Measurements from ENCODE around the gene MFF. TPM values are rescaled to one million over a fixed set of nuclear protein-coding genes. Genes with fewer than 3 reads are reported as not detected.
"Not testable (repeated sequence)": the region's sequence is repeated elsewhere in the genome, so short reads cannot be mapped to it uniquely, and the experiment has no call there.

Gene MFF
- total RNA-seq, 2 donors from 2014 or later: 74.8 to 93.0 TPM

GRCh38 chr2:227363756-227364155, 38.7 kb downstream of the MFF start:
- Histone ChIP-seq H3K27me3 (ENCODE audit: control insufficient read depth, insufficient read depth, low read length, poor library complexity, severe bottlenecking) (no peaks in the 10 kb centered on the region), H3K9me3 (ENCODE audit: control insufficient read depth, low read length) (no peaks in the 10 kb centered on the region), H3K4me3 (ENCODE audit: low read length) (no peak overlapping the region), H3K9ac (ENCODE audit: extremely low read depth, low read length, poor library complexity, severe bottlenecking) (no peak overlapping the region), H3K36me3 (ENCODE audit: control insufficient read depth, insufficient read depth, low read length) (peaks cover 18% of the 10 kb centered on the region), H3K27ac (ENCODE audit: low read depth, low read length) (no peak overlapping the region), H3K4me1 (ENCODE audit: control insufficient read depth, insufficient read depth, low read length) (no peaks in the 10 kb centered on the region)
- peak; percentile 72 for TF ChIP-seq CTCF (conservative IDR thresholded peaks at IDR 0.05)
- Mint-ChIP-seq H3K27me3 (ENCODE audit: insufficient read depth) (no peaks in the 10 kb centered on the region), H3K4me3 (no peak overlapping the region), H3K36me3 (ENCODE audit: low read depth) (peaks cover 17% of the 10 kb centered on the region), H3K9me3 (no peaks in the 10 kb centered on the region), H3K4me1 (no peaks in the 10 kb centered on the region), H3K27ac (no peak overlapping the region)
- 94 to 96% methylated on average over 5 to 6 of the region's 6 CpGs for WGBS, 2 experiments (ENCODE audit: insufficient coverage in 1 of 2, insufficient read length in 1 of 2)
- DNase-seq: peak; percentile 53

GRCh38 chr2:227364585-227365263, 39.7 kb downstream of the MFF start:
- not testable (repeated sequence) for H3K9me3 Mint-ChIP-seq; H3K27me3 ChIP-seq (ENCODE audit: control insufficient read depth, insufficient read depth, low read length, poor library complexity, severe bottlenecking); H3K4me3 Mint-ChIP-seq; H3K4me3 ChIP-seq (ENCODE audit: low read length); H3K9ac ChIP-seq (ENCODE audit: extremely low read depth, low read length, poor library complexity, severe bottlenecking); DNase-seq; H3K27me3 Mint-ChIP-seq (ENCODE audit: insufficient read depth); H3K4me1 ChIP-seq (ENCODE audit: control insufficient read depth, insufficient read depth, low read length); H3K27ac ChIP-seq (ENCODE audit: low read depth, low read length); H3K9me3 ChIP-seq (ENCODE audit: control insufficient read depth, low read length); H3K27ac Mint-ChIP-seq; H3K4me1 Mint-ChIP-seq
- 94 to 95% methylated on average over 9 to 11 of the region's 11 CpGs for WGBS, 2 experiments (ENCODE audit: insufficient coverage in 1 of 2, insufficient read length in 1 of 2)
- peaks cover 12% of the 10 kb centered on the region for H3K36me3 Mint-ChIP-seq (ENCODE audit: low read depth)
- H3K36me3 ChIP-seq (ENCODE audit: control insufficient read depth, insufficient read depth, low read length): peaks cover 11% of the 10 kb centered on the region

- Mint-ChIP-seq H3K4me3 (no peak overlapping the region), H3K27me3 (ENCODE audit: insufficient read depth) (no peaks in the 10 kb centered on the region), H3K36me3 (ENCODE audit: low read depth) (peaks cover 3% of the 10 kb centered on the region), H3K9me3 (no peaks in the 10 kb centered on the region), H3K27ac (no peak overlapping the region), H3K4me1 (no peaks in the 10 kb centered on the region)
- H3K27me3 ChIP-seq (ENCODE audit: control insufficient read depth, insufficient read depth, low read length, poor library complexity, severe bottlenecking): no peaks in the 10 kb centered on the region
- no peaks in the 10 kb centered on the region for H3K4me1 ChIP-seq (ENCODE audit: control insufficient read depth, insufficient read depth, low read length)
- no peak overlapping the region for H3K27ac ChIP-seq (ENCODE audit: low read depth, low read length)
- H3K9ac ChIP-seq (ENCODE audit: extremely low read depth, low read length, poor library complexity, severe bottlenecking): no peak overlapping the region
- peaks cover under 1% of the 10 kb centered on the region for H3K36me3 ChIP-seq (ENCODE audit: control insufficient read depth, insufficient read depth, low read length)
- H3K9me3 ChIP-seq (ENCODE audit: control insufficient read depth, low read length): no peaks in the 10 kb centered on the region
- H3K4me3 ChIP-seq (ENCODE audit: low read length): no peak overlapping the region
- no peak for DNase-seq
- no peak for TF ChIP-seq CTCF (conservative IDR thresholded peaks at IDR 0.05)
- WGBS, 2 experiments (ENCODE audit: insufficient coverage in 1 of 2, insufficient read length in 1 of 2): 86 to 96% methylated on average over 3 of the region's 3 CpGs
These were observed 40.8 kb downstream of the MFF start for GRCh38 chr2:227365833-227366232.
